Endodermal cell (in vitro differentiated cells): Measurements from ENCODE around the gene CCDC57. TPM values are rescaled to one million over a fixed set of nuclear protein-coding genes. Genes with fewer than 3 reads are reported as not detected.
A peak's percentile ranks its signal among the peaks of the same experiment; 100 is the strongest.

Experiments used
- DNase-seq: peaks from one replicate; pipeline ENCODE4 v3.0.0-alpha.2; 2017
- H3K27ac ChIP-seq: 2 replicates; pipeline ENCODE4 v1.5.1; 2013; ENCODE audit warnings: mild to moderate bottlenecking, low read depth, low read length, moderate library complexity
- H3K27me3 ChIP-seq: 2 replicates; pipeline ENCODE4 v1.6.1; 2013; ENCODE audit warnings: mild to moderate bottlenecking, low read length, moderate library complexity; ENCODE audit not compliant: insufficient read depth, control insufficient read depth, poor library complexity, severe bottlenecking
- H3K36me3 ChIP-seq: 2 replicates; pipeline ENCODE4 v1.7.0; 2013; ENCODE audit warnings: mild to moderate bottlenecking, low read length, moderate library complexity; ENCODE audit not compliant: control insufficient read depth, insufficient read depth
- H3K4me1 ChIP-seq: one replicate; pipeline ENCODE4 v1.7.0; 2013; ENCODE audit warnings: low read length; ENCODE audit not compliant: control insufficient read depth, insufficient read depth
- H3K4me3 ChIP-seq: 2 replicates; pipeline ENCODE4 v1.5.1; 2013; ENCODE audit warnings: mild to moderate bottlenecking, low read length, moderate library complexity
- H3K9ac ChIP-seq: 2 replicates; pipeline ENCODE4 v1.6.1; 2013; ENCODE audit warnings: mild to moderate bottlenecking, low read length, moderate library complexity; ENCODE audit not compliant: poor library complexity, severe bottlenecking; ENCODE audit errors: extremely low read depth
- H3K9me3 ChIP-seq: 2 replicates; pipeline ENCODE4 v1.6.1; 2013; ENCODE audit warnings: mild to moderate bottlenecking, low read length, moderate library complexity; ENCODE audit not compliant: control insufficient read depth
- H3K27ac Mint-ChIP-seq: 2 replicates; pipeline ENCODE4 v1.8.0; 2020; ENCODE audit warnings: mixed read lengths
- H3K27me3 Mint-ChIP-seq: 2 replicates; pipeline ENCODE4 v1.8.0; 2021; ENCODE audit warnings: mild to moderate bottlenecking, mixed read lengths; ENCODE audit not compliant: insufficient read depth
- H3K36me3 Mint-ChIP-seq: 2 replicates; pipeline ENCODE4 v1.8.0; 2020; ENCODE audit warnings: low read depth, mixed read lengths
- H3K4me1 Mint-ChIP-seq: 2 replicates; pipeline ENCODE4 v1.8.0; 2020; ENCODE audit warnings: mixed read lengths
- H3K4me3 Mint-ChIP-seq: 2 replicates; pipeline ENCODE4 v1.8.0; 2020; ENCODE audit warnings: mild to moderate bottlenecking, moderate library complexity, mixed read lengths
- H3K9me3 Mint-ChIP-seq: 2 replicates; pipeline ENCODE4 v1.8.0; 2020; ENCODE audit warnings: mild to moderate bottlenecking, mixed read lengths
- CTCF ChIP-seq: fragments of 200-600 bp; sonication (generic); conservative IDR thresholded peaks from 2 replicates; pipeline ENCODE4 v1.5.0; 2021; ENCODE audit warnings: antibody characterized with exemption, mild to moderate bottlenecking
- WGBS, 2 experiments: methylation state at CpG; one replicate each; pipeline versions ENCODE4 v1.1.5 to v1.1.7; 2013; ENCODE audit warnings: missing lambda C conversion rate in 2 of 2, mixed read lengths in 1 of 2; ENCODE audit not compliant: insufficient coverage in 1 of 2, insufficient read length in 1 of 2; 5-methylcytosine and 5-hydroxymethylcytosine counted together
- total RNA-seq, 2 donors: library from RNA; stranded (reverse); fragmentation: NEBNext Ultra II Directional in 1 of 2; extraction: Animal tissue kit (Norgen Biotek cat#: 25700) in 1 of 2; gene quantifications; 2 replicates in 1 of 2; 3 replicates in 1 of 2; pipeline ENCODE4 v1.2.1, GENCODE V29; 2021

Gene CCDC57
- total RNA-seq, 2 donors from 2014 or later: 61.8 to 82.8 TPM

- TF ChIP-seq CTCF: no peak
- Mint-ChIP-seq H3K27ac (no peak overlapping the region), H3K4me3 (no peak overlapping the region)
Observed at GRCh38 chr17:82070611-82071010, 142.0 kb downstream of the CCDC57 start.

GRCh38 chr17:82065638-82066303 is 146.9 kb downstream of the CCDC57 start, which contains the start of gene DUS1L:
Gene DUS1L (minus strand): TSS chr17:82065804. CDS start chr17:82065059, 745 bp downstream.
- Mint-ChIP-seq H3K27ac (peak within 1 kb of the TSS; percentile 77), H3K4me1 (peaks cover 5% of the 10 kb centered on the region), H3K27me3 (peaks cover 9% of the 10 kb centered on the region), H3K4me3 (peak within 1 kb of the TSS; percentile 68), H3K9me3 (no peaks in the 10 kb centered on the region), H3K36me3 (peaks cover 2% of the 10 kb centered on the region)
- H3K4me1 ChIP-seq: peaks cover 4% of the 10 kb centered on the region
- peaks cover 14% of the 10 kb centered on the region for H3K36me3 ChIP-seq
- H3K9ac ChIP-seq: peak within 1 kb of the TSS; percentile 74
- no peaks in the 10 kb centered on the region for H3K9me3 ChIP-seq
- DNase-seq: peak; percentile 87
- no peak for TF ChIP-seq CTCF
- H3K27ac ChIP-seq: no peak within 1 kb of the TSS
- peak within 1 kb of the TSS; percentile 82 for H3K4me3 ChIP-seq
- 12 to 26% methylated on average over 46 to 88 of the region's 88 CpGs for WGBS, 2 experiments
- peaks cover 8% of the 10 kb centered on the region for H3K27me3 ChIP-seq

More at GRCh38 chr17:82070611-82071010, 142.0 kb downstream of the CCDC57 start:
- Histone ChIP-seq H3K36me3 (no peaks in the 10 kb centered on the region), H3K27me3 (peaks cover 10% of the 10 kb centered on the region), H3K9me3 (no peaks in the 10 kb centered on the region), H3K9ac (no peak overlapping the region), H3K4me3 (no peak overlapping the region), H3K4me1 (no peaks in the 10 kb centered on the region), H3K27ac (no peak overlapping the region)
- no peaks in the 10 kb centered on the region for H3K36me3 Mint-ChIP-seq
- H3K27me3 Mint-ChIP-seq: peaks cover 22% of the 10 kb centered on the region
- H3K9me3 Mint-ChIP-seq: no peaks in the 10 kb centered on the region
- H3K4me1 Mint-ChIP-seq: peaks cover 5% of the 10 kb centered on the region
- DNase-seq: no peak

- H3K36me3 ChIP-seq: peaks cover 14% of the 10 kb centered on the region
- H3K27me3 ChIP-seq: peaks cover 3% of the 10 kb centered on the region
- WGBS, 2 experiments: 2 to 11% methylated on average over 7 to 47 of the region's 47 CpGs
- H3K4me1 ChIP-seq: peaks cover 4% of the 10 kb centered on the region
- no peak overlapping the region for H3K27ac Mint-ChIP-seq
- DNase-seq: no peak
- no peaks in the 10 kb centered on the region for H3K9me3 ChIP-seq
- H3K4me3 Mint-ChIP-seq: peak overlapping the region; percentile 68
- no peaks in the 10 kb centered on the region for H3K9me3 Mint-ChIP-seq
- H3K9ac ChIP-seq: peak overlapping the region; percentile 74
- H3K27me3 Mint-ChIP-seq: peaks cover 7% of the 10 kb centered on the region
- no peak overlapping the region for H3K27ac ChIP-seq
- peaks cover 4% of the 10 kb centered on the region for H3K36me3 Mint-ChIP-seq
- TF ChIP-seq CTCF: no peak
- H3K4me3 ChIP-seq: peak overlapping the region; percentile 82
- H3K4me1 Mint-ChIP-seq: peaks cover 5% of the 10 kb centered on the region
Observed at GRCh38 chr17:82065193-82065637, 147.4 kb downstream of the CCDC57 start.
